Neuron (in vitro differentiated cells): ENCODE results near the gene SLC9A3.

Experiments
- H2AFZ ChIP-seq: one replicate; pipeline ENCODE4 v1.6.1; 2013; ENCODE audit warnings: low read depth, mild to moderate bottlenecking, inconsistent platforms, low read length, moderate library complexity
- H3K27me3 ChIP-seq: one replicate; pipeline ENCODE4 v1.6.1; 2013; ENCODE audit warnings: low read length; ENCODE audit not compliant: insufficient read depth
- H3K36me3 ChIP-seq: one replicate; pipeline ENCODE4 v1.6.1; 2013; ENCODE audit warnings: low read length; ENCODE audit not compliant: insufficient read depth
- H3K4me1 ChIP-seq: one replicate; pipeline ENCODE4 v1.6.1; 2013; ENCODE audit warnings: low read length; ENCODE audit not compliant: insufficient read depth
- H3K4me3 ChIP-seq: 2 replicates; pipeline ENCODE4 v1.5.1; 2013; ENCODE audit warnings: mild to moderate bottlenecking, low read length, moderate library complexity
- H3K9me3 ChIP-seq: one replicate; pipeline ENCODE4 v1.6.1; 2013; ENCODE audit warnings: low read length

Gene SLC9A3

GRCh38 chr5:532521-533242 lies 8.4 kb upstream of the SLC9A3 start:
- Histone ChIP-seq H3K9me3 (no peaks in the 10 kb centered on the region), H3K4me1 (peaks cover 32% of the 10 kb centered on the region), H2AFZ (peak overlapping the region; percentile 74), H3K27me3 (peaks cover 40% of the 10 kb centered on the region), H3K36me3 (no peaks in the 10 kb centered on the region), H3K4me3 (no peak overlapping the region)

- H3K4me3 ChIP-seq, result no peak overlapping the region
- peaks cover 32% of the 10 kb centered on the region for H3K4me1 ChIP-seq
- no peaks in the 10 kb centered on the region for H3K36me3 ChIP-seq
- H2AFZ ChIP-seq, result no peak overlapping the region
- no peaks in the 10 kb centered on the region for H3K9me3 ChIP-seq
- peaks cover 48% of the 10 kb centered on the region for H3K27me3 ChIP-seq
Observed at GRCh38 chr5:531749-532315, 7.6 kb upstream of the SLC9A3 start.

DNA sequence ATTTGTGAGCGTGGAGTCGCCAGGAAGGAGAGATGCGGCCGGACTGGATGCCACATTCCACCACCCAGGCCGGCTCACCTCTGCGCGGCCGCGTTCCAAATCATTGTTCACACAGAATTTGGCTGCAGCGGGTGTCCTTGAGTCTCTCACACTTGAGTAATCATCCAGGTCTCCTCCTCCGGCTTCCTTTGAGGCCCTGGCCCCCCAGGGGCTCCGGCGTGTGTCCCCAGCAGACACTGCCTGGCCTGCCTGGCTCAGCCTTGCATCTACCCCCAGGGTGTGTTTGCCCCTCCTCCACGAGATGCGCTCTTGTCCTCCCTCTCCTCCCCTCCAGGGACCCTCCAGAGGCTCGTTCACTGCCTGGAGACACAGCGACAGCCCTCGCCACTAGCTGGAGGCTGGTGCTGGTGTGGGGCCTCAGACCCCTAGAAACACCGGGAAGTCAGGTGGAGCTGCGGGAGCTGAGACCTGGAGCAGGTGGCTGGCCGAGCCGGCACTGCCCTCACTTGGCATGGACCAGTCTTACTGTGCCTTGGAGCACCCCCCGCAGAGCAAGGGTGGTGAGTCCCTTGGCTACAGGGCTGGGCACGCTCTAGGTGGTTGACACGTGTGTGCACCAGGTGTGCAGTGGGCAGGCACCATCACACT lies 7.0 kb upstream of the SLC9A3 start:
- peaks cover 28% of the 10 kb centered on the region for H3K4me1 ChIP-seq
- H3K36me3 ChIP-seq, result no peaks in the 10 kb centered on the region
- H3K4me3 ChIP-seq, result no peak overlapping the region
- H2AFZ ChIP-seq, result no peak overlapping the region
- H3K27me3 ChIP-seq, result peaks cover 54% of the 10 kb centered on the region
- no peaks in the 10 kb centered on the region for H3K9me3 ChIP-seq

- no peaks in the 10 kb centered on the region for H3K36me3 ChIP-seq
- H3K27me3 ChIP-seq, result peaks cover 63% of the 10 kb centered on the region
- no peak overlapping the region for H2AFZ ChIP-seq
- peaks cover 22% of the 10 kb centered on the region for H3K4me1 ChIP-seq
- no peaks in the 10 kb centered on the region for H3K9me3 ChIP-seq
- no peak overlapping the region for H3K4me3 ChIP-seq
Observed at GRCh38 chr5:530001-530955, 6.0 kb upstream of the SLC9A3 start.

DNA sequence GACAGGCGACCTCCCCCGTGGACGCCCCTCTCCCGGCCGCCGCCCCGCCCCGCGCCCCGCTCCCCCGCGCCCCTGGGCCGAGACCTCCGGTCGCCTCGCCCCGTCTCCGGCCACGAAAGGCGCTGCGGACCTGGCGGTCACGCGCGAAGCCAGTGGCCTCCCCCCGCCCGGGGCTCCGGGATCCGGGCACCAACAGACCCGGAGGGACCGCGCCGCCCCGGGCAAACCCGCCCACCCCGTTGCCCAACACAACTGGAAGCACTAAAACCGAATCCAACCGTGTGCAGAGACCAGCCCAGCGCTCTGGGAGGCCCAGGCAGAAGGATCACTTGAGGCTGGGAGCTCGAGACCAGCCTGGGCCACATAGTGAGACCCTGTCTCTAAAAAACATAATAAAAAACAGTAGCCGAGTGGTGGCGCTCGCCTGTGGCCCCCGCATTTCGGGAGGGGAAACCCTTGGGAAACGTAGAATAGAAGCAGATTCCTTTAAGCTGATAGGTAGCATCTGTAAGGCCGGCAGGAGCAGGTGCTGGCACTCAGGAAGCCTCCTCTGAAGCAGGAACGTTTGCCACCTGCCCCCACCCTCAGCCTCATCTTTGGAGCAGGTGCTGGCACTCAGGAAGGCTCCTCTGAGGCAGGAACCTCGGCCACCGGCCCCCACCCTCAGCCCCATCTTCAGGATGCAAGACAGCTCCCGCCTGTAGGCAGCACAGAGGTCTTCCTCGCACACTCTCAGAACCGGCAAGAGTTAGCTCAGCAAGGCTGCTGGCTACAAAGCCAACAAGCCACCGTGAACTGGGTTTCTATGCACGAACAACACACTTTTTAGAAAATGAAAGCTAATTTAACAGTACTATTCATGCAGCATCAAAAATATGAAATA lies 4.6 kb upstream of the SLC9A3 start:
- no peaks in the 10 kb centered on the region for H3K36me3 ChIP-seq
- peaks cover 71% of the 10 kb centered on the region for H3K27me3 ChIP-seq
- H2AFZ ChIP-seq, result no peak overlapping the region
- H3K4me1 ChIP-seq, result peaks cover 20% of the 10 kb centered on the region
- no peaks in the 10 kb centered on the region for H3K9me3 ChIP-seq
- H3K4me3 ChIP-seq, result no peak overlapping the region

DNA sequence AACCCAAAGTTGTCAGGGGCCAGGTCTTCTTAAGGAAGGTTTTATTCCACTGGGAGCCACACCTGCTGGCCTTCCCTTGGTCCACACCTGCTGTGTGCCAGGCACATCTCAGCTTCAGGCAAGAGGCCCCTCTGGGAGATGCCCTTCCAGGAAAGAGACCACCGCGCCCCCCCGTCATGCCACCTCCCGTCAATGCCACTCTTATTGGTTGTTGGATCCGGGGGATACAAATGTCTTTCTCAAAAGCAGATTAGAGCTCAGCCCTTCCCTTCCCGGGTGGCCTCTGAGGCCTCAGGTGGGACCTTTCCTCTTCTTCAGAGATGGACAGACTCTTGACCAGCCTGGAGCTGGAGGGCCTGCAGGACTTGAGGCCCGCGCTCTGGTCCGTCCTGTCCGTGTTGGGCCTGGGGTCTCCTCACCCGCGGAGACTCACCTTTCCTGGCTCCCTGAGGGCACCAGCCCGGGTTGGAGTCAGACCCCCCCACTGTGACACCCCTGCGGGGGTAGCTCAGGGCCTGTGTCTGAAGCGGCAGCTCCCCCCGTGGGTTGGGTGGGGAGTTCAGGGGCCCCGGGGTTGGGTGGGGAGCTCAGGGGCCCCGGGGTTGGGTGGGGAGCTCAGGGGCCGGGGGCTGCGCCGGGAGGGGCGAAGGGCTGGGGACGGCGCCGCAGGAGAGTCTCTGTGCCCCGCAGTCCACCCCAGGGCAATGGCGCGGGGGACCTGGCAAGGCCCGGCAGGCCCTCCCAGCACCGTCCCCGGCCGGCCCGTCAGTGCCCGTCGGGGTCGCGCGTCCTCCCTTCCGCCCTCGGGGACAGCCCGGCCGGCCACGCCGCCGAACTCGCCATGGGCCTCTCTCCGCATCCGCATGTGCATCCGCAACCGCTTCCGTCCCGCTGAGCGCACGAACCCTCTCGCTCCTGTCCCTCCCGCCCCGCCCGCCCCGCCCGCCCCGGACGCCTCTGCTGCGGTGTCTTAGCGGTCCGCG lies 3.7 kb upstream of the SLC9A3 start:
- Histone ChIP-seq H3K4me1 (peaks cover 19% of the 10 kb centered on the region), H2AFZ (no peak overlapping the region), H3K9me3 (no peaks in the 10 kb centered on the region), H3K4me3 (no peak overlapping the region), H3K36me3 (no peaks in the 10 kb centered on the region), H3K27me3 (peaks cover 80% of the 10 kb centered on the region)

DNA sequence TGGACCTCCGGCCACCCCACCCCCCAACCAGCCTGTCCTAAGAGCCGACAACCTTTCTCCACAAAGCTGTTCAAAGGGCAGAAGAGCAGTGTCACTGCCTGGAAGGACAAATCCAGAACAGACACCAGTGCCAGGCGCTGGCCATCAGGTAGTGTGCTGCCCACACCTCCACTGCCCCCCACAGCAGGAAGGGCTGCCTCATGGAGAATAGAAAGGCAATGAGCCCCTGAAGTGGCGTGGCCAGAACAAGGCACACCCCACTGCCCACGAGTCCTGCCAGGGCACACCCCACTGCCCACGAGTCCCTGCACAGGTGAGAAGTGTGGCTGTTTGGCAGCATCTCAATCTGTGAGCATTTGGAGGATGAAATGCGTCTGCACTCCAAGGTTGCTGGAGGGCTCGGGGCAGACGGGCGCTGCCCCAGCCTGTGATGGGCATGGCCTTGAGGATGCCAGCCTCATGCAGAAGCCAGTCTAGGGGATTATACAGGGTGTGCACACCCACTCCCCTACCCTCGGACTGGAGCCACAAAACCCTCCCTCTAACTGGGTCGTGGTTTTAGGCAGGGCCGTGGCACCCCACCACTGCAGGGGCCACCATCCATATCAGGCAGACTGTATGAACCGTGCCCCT lies 2.3 kb upstream of the SLC9A3 start:
- H3K4me3 ChIP-seq, result no peak overlapping the region

DNA sequence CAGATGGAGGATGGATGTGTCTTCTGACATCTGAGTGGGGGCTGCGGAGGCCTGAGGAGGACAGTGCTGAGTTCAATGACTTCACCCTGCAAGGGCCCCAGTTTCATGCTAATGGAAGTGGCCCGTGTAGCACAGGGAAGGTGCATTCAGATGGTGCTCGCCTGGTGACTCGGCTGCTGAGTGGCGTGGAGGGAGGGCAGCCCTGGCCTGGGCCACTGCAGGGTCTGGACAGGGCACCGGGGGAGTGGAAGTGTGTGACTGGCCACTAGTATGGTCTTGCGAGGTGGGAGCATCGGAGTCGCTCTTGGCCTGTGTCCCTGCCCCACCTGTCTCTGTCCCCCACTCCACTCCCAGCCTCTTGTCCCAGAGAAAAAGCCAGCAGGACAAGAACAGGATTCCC lies 1.7 kb upstream of the SLC9A3 start:
- Histone ChIP-seq H3K9me3 (no peaks in the 10 kb centered on the region), H3K27me3 (peaks cover 88% of the 10 kb centered on the region), H3K4me3 (no peak overlapping the region), H2AFZ (no peak overlapping the region), H3K36me3 (no peaks in the 10 kb centered on the region), H3K4me1 (peaks cover 14% of the 10 kb centered on the region)

More for the DNA sequence above, 2.3 kb upstream of the SLC9A3 start:
- H3K4me1 ChIP-seq, result peaks cover 14% of the 10 kb centered on the region
- H3K36me3 ChIP-seq, result no peaks in the 10 kb centered on the region
- peaks cover 88% of the 10 kb centered on the region for H3K27me3 ChIP-seq
- no peak overlapping the region for H2AFZ ChIP-seq
- H3K9me3 ChIP-seq, result no peaks in the 10 kb centered on the region

DNA sequence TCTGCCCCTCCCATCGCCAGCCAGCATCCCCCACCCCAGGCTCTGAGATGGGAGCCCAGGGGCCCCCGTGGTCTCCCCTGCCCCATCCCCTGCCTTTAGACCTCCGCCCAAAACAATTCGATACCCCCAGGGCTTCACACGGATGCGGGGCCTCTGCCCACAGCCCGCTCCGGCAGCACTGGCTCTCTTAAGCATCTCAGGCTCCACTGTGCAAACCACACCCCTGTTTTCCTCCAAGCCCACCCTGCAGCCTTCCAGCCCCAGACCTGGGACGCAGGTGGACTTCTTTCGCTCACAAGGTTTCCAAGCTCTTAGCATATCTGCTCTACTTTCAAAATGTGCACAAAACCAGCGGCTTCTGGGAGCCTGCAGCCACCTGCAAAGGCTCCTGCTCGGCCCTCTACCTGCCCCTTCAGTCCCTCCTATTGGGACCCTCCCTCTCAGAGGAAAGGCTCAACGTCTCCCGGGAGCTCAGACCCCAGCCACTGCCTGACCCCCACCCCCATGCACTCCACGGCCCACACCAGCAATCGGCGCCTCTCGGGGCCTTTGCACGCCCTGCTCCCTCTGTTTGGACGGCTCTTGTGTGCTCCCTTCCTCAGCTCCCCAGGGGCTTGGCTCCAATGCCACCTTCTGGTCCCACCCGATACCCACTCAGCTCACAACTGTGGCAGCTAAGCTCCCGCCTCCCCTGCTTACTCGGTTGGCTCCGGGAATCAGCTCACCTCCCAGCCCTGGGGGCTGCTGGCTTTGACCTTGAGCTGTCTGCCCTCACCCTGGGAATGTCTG lies 918 bp upstream of the SLC9A3 start:
- no peak overlapping the region for H3K4me3 ChIP-seq
- no peaks in the 10 kb centered on the region for H3K36me3 ChIP-seq

DNA sequence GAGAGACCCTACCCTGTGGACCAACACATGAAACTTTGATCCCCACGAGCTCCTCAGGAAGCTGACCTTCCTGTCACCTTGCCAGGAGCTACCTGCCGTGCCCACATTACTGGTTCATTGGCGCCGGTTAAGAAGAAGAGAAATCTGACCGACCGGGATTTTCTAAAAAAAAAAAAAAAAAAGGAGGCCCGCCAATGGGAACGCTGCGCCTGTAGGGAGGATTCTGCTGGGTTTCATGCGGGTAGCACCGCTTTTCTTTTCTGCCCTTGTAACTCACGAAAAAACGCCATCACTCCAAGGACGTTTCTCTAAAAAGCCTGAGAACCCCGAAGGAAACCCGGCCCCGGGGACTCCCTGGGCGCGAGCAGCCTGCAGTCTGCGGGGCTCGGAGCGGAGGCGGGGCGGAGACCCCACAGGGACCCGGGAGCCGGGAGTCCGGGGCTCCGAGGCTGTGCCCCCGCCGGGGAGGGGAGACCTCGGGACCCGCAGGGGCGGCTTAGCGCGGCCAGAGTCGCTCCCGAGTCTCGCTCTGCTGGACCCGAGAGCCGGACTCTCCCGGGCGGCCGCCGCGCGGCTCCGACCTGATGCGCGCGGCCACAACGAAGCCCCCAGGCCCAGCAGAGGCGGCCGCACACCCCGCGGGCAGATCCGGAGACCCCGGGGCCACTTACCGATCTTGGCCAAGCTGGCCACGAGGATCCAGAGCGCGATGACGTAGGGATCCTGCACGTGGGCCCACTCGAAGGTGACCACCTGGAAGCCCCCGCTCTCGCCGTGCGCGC lies 617 bp downstream of the SLC9A3 start:
- H3K9me3 ChIP-seq, result no peaks in the 10 kb centered on the region
- peaks cover 14% of the 10 kb centered on the region for H3K4me1 ChIP-seq
- no peaks in the 10 kb centered on the region for H3K36me3 ChIP-seq
- H3K4me3 ChIP-seq, result no peak overlapping the region
- peaks cover 83% of the 10 kb centered on the region for H3K27me3 ChIP-seq
- H2AFZ ChIP-seq, result peak overlapping the region; percentile 61

More for the DNA sequence above, 918 bp upstream of the SLC9A3 start:
- peaks cover 14% of the 10 kb centered on the region for H3K4me1 ChIP-seq
- H3K9me3 ChIP-seq, result no peaks in the 10 kb centered on the region
- no peak overlapping the region for H2AFZ ChIP-seq
- peaks cover 87% of the 10 kb centered on the region for H3K27me3 ChIP-seq
